Measurements from ENCODE around the gene RAB40B.

The RAB40B gene

DNA sequence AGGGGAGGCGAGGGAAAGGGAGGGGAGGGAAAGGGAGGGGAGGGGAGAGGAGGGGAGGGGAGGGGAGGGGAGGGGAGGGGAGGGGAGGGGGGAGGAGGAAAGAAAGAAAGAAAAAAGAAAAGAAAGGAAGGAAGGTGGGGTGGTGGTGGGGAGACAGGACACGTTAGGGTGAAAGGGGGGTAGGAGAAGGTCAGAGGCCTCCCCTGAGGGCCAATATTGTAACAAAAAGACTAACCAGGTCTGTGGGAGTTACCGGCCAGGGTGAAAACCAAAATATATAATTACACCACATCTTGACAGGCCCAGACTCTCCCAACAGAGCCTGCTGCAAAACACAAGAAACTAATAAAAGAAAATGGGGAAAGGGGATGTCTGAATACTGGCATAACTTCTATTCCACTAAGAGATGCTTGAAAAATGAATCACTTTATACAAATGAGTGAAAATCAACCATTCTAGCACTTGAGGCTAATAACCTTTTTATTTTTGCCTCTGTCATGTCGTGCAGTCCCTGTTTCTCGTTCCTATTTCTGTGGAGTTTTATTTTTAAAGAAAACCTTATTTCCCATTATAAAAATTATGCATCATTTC is 60.2 kb downstream of the RAB40B start:
- no peak overlapping the region for H2AK5ac ChIP-seq (ENCODE audit: low read depth, low read length)
- no peak overlapping the region for H2AFZ ChIP-seq (ENCODE audit: low read length)
- peaks cover 25 to 88% of the 10 kb centered on the region in 2 donors for H3K36me3 ChIP-seq (replicated peaks in 1 of 2; ENCODE audit: control insufficient read depth in 2 of 2, insufficient read depth in 2 of 2, low read length in 2 of 2)
- no peak overlapping the region for H2BK12ac ChIP-seq (ENCODE audit: low read length)
- no peak overlapping the region for H4K91ac ChIP-seq (ENCODE audit: low read depth, low read length, poor library complexity)
- H3K9me3 ChIP-seq (replicated peaks in 1 of 2; ENCODE audit: control insufficient read depth in 2 of 2, insufficient read depth in 1 of 2, low read depth in 1 of 2, low read length in 2 of 2): peaks cover 0 to 10% of the 10 kb centered on the region in 2 donors
- no peak overlapping the region for H2BK5ac ChIP-seq (ENCODE audit: low read length)
- H3K14ac ChIP-seq (ENCODE audit: low read length): no peak overlapping the region
- no peak overlapping the region for H3K18ac ChIP-seq (ENCODE audit: low read length)
- H3K27me3 ChIP-seq (ENCODE audit: control insufficient read depth in 3 of 3, insufficient read depth in 3 of 3, low read depth in 1 of 3, low read length in 3 of 3): no peaks in the 10 kb centered on the region
- H2BK120ac ChIP-seq (ENCODE audit: low read depth, low read length): no peak overlapping the region
- no peak overlapping the region for H4K8ac ChIP-seq (ENCODE audit: low read depth, low read length)
- no peak overlapping the region for H3K4me2 ChIP-seq (ENCODE audit: insufficient read depth, low read length, poor library complexity, severe bottlenecking)
- DNase-seq (ENCODE audit: low spot score): no peak
- no peak overlapping the region for H3K23ac ChIP-seq (ENCODE audit: low read depth, low read length, poor library complexity)
- H3K27ac ChIP-seq (replicated peaks; ENCODE audit: low read length): no peak overlapping the region
- no peaks in the 10 kb centered on the region for H3K4me1 ChIP-seq (ENCODE audit: control insufficient read depth in 2 of 2, insufficient read depth in 1 of 2, low read depth in 1 of 2, low read length in 2 of 2)
- WGBS, 2 donors (ENCODE audit: extremely low coverage in 2 of 2, insufficient read length in 2 of 2, insufficient replicate concordance in 1 of 2): 100% methylated on average over 1 of the region's 5 CpGs; no CpG with 5 or more reads in 1 of the 2 donors
- no peak overlapping the region for H3K4me3 ChIP-seq (ENCODE audit: low read length in 2 of 2)
- H3K79me1 ChIP-seq (ENCODE audit: low read depth, low read length): peaks cover 12% of the 10 kb centered on the region
- no peak overlapping the region for H3K9ac ChIP-seq (ENCODE audit: low read depth, low read length, poor library complexity)
- no peak overlapping the region for H2BK15ac ChIP-seq (ENCODE audit: low read length)
- H3K4ac ChIP-seq (ENCODE audit: low read length): no peak overlapping the region

DNA sequence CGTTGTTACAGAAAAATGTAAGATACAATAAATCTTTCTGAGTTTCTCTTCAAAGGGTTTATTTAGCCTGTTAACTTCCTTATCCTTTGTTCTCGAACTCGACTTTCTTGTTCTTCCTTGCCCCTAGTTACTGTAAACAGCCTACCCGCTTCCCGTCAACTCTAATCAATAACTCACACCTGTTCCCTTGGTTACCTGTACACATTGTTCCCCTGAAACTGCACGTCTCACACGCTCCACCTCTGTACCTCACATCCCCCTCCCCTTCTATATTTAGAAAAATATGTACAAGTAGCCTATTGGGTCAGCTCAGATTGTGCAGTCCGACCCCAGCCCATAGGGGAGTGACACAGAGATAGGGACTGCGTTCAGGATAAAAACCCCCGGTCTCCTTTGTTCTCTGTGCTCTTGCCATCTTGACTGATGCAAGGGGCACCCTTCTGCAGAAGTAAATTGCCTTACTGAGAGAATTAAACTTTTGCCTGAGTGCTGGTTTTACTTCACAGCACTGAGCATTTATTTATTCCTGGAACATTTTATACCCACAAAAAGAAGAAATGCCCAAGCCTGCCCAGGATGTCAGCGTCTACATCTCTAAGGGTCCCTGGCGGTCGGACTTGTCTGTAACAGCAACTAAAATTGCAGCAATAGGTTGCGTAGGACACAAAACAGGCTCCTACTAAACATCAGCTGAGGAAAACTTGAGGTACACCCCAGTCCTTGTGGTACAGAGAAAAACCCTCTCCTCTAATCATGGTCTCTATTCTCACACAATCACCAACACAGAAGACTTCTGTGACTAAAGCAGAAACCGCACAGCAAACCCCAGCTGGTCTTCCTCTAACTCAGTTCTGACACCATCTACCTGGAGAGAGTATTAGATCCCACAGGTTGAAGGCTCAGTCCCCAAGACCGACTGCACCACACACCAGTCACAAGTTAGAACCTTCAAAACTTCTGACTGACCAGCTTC is 61.6 kb downstream of the RAB40B start:
- Histone ChIP-seq H2BK5ac (ENCODE audit: low read length) (peak overlapping the region; percentile 46), H3K9me3 (replicated peaks in 1 of 2; ENCODE audit: control insufficient read depth in 2 of 2, insufficient read depth in 1 of 2, low read depth in 1 of 2, low read length in 2 of 2) (peaks cover 0 to 10% of the 10 kb centered on the region in 2 donors), H3K36me3 (replicated peaks in 1 of 2; ENCODE audit: control insufficient read depth in 2 of 2, insufficient read depth in 2 of 2, low read length in 2 of 2) (peaks cover 20 to 89% of the 10 kb centered on the region in 2 donors), H2BK120ac (ENCODE audit: low read depth, low read length) (no peak overlapping the region), H4K8ac (ENCODE audit: low read depth, low read length) (no peak overlapping the region), H2AFZ (ENCODE audit: low read length) (no peak overlapping the region), H3K27me3 (ENCODE audit: control insufficient read depth in 3 of 3, insufficient read depth in 3 of 3, low read depth in 1 of 3, low read length in 3 of 3) (no peaks in the 10 kb centered on the region), H3K4me2 (ENCODE audit: insufficient read depth, low read length, poor library complexity, severe bottlenecking) (no peak overlapping the region), H3K9ac (ENCODE audit: low read depth, low read length, poor library complexity) (no peak overlapping the region), H3K4ac (ENCODE audit: low read length) (no peak overlapping the region), H3K4me1 (ENCODE audit: control insufficient read depth in 2 of 2, insufficient read depth in 1 of 2, low read depth in 1 of 2, low read length in 2 of 2) (no peaks in the 10 kb centered on the region), H3K23ac (ENCODE audit: low read depth, low read length, poor library complexity) (no peak overlapping the region), H3K4me3 (ENCODE audit: low read length in 2 of 2) (no peak overlapping the region), H2BK12ac (ENCODE audit: low read length) (no peak overlapping the region), H3K79me1 (ENCODE audit: low read depth, low read length) (peaks cover 12% of the 10 kb centered on the region), H4K91ac (ENCODE audit: low read depth, low read length, poor library complexity) (no peak overlapping the region), H3K14ac (ENCODE audit: low read length) (no peak overlapping the region), H2AK5ac (ENCODE audit: low read depth, low read length) (no peak overlapping the region), H3K27ac (replicated peaks; ENCODE audit: low read length) (no peak overlapping the region), H3K18ac (ENCODE audit: low read length) (no peak overlapping the region), H2BK15ac (ENCODE audit: low read length) (no peak overlapping the region)
- 100% methylated on average over 1 of the region's 16 CpGs; no CpG with 5 or more reads in 1 of the 2 donors for WGBS, 2 donors (ENCODE audit: extremely low coverage in 2 of 2, insufficient read length in 2 of 2, insufficient replicate concordance in 1 of 2)
- DNase-seq (ENCODE audit: low spot score): no peak

DNA sequence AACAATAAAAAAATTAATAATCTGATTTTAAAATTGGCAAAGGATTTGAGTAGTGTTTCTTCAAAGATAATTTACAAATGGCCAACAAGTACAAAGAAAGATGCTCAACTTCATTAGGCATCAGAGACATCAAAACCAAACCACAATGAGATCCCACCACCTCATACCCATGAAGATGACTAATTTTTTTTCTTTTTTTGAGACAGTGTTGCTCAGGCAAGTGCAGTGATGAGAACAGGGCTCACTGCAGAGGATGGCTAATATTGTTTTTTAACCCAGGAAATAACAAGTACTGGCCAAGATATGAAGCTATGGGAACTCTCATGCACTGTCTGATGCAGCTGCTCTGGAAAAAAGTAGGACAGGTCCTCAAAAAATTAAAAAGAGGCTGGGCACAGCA is 65.2 kb downstream of the RAB40B start:
- H2AK5ac ChIP-seq (ENCODE audit: low read depth, low read length): no peak overlapping the region
- DNase-seq (ENCODE audit: low spot score): no peak
- H3K4me1 ChIP-seq (ENCODE audit: control insufficient read depth in 2 of 2, insufficient read depth in 1 of 2, low read depth in 1 of 2, low read length in 2 of 2): no peaks in the 10 kb centered on the region
- H3K4me2 ChIP-seq (ENCODE audit: insufficient read depth, low read length, poor library complexity, severe bottlenecking): no peak overlapping the region
- H3K23ac ChIP-seq (ENCODE audit: low read depth, low read length, poor library complexity): no peak overlapping the region
- no peak overlapping the region for H4K8ac ChIP-seq (ENCODE audit: low read depth, low read length)
- H4K91ac ChIP-seq (ENCODE audit: low read depth, low read length, poor library complexity): no peak overlapping the region
- peaks cover 13 to 84% of the 10 kb centered on the region in 2 donors for H3K36me3 ChIP-seq (replicated peaks in 1 of 2; ENCODE audit: control insufficient read depth in 2 of 2, insufficient read depth in 2 of 2, low read length in 2 of 2)
- H3K9ac ChIP-seq (ENCODE audit: low read depth, low read length, poor library complexity): no peak overlapping the region
- no peak overlapping the region for H2BK15ac ChIP-seq (ENCODE audit: low read length)
- H3K18ac ChIP-seq (ENCODE audit: low read length): no peak overlapping the region
- H2BK120ac ChIP-seq (ENCODE audit: low read depth, low read length): no peak overlapping the region
- peaks cover 0 to 10% of the 10 kb centered on the region in 2 donors for H3K9me3 ChIP-seq (replicated peaks in 1 of 2; ENCODE audit: control insufficient read depth in 2 of 2, insufficient read depth in 1 of 2, low read depth in 1 of 2, low read length in 2 of 2)
- no peak overlapping the region for H3K14ac ChIP-seq (ENCODE audit: low read length)
- no peak overlapping the region for H2AFZ ChIP-seq (ENCODE audit: low read length)
- no peak overlapping the region for H3K4me3 ChIP-seq (ENCODE audit: low read length in 2 of 2)
- no peaks in the 10 kb centered on the region for H3K27me3 ChIP-seq (ENCODE audit: control insufficient read depth in 3 of 3, insufficient read depth in 3 of 3, low read depth in 1 of 3, low read length in 3 of 3)
- H3K79me1 ChIP-seq (ENCODE audit: low read depth, low read length): peaks cover 7% of the 10 kb centered on the region
- H3K27ac ChIP-seq (replicated peaks; ENCODE audit: low read length): no peak overlapping the region
- H2BK12ac ChIP-seq (ENCODE audit: low read length): no peak overlapping the region
- no peak overlapping the region for H2BK5ac ChIP-seq (ENCODE audit: low read length)
- no peak overlapping the region for H3K4ac ChIP-seq (ENCODE audit: low read length)

DNA sequence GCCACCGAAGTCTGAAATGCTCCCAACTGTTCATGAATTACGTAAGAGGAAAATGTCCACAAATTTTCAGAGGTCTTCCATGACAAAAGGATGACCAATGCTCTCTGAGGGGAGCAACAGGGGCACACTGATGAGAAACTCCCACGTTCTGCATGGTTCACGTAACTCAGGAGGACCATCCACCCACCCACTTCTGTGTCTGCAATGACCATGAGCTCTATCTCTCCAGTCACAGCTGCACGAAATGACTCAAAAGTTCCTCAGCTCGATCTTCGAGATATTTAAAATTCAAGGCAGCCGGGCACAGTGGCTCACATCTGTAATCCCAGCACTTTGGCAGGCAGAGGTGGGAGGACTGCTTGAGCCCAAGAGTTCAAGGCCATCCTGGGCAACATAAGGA is 66.0 kb downstream of the RAB40B start:
- Histone ChIP-seq H3K4me1 (ENCODE audit: control insufficient read depth in 2 of 2, insufficient read depth in 1 of 2, low read depth in 1 of 2, low read length in 2 of 2) (no peaks in the 10 kb centered on the region), H3K4ac (ENCODE audit: low read length) (no peak overlapping the region)

More for the DNA sequence above, 66.0 kb downstream of the RAB40B start:
- Histone ChIP-seq H4K91ac (ENCODE audit: low read depth, low read length, poor library complexity) (no peak overlapping the region), H2AFZ (ENCODE audit: low read length) (no peak overlapping the region), H3K4me2 (ENCODE audit: insufficient read depth, low read length, poor library complexity, severe bottlenecking) (no peak overlapping the region), H2BK15ac (ENCODE audit: low read length) (no peak overlapping the region), H3K9me3 (replicated peaks in 1 of 2; ENCODE audit: control insufficient read depth in 2 of 2, insufficient read depth in 1 of 2, low read depth in 1 of 2, low read length in 2 of 2) (peaks cover 0 to 6% of the 10 kb centered on the region in 2 donors), H3K9ac (ENCODE audit: low read depth, low read length, poor library complexity) (no peak overlapping the region), H2AK5ac (ENCODE audit: low read depth, low read length) (no peak overlapping the region), H3K18ac (ENCODE audit: low read length) (no peak overlapping the region), H2BK120ac (ENCODE audit: low read depth, low read length) (no peak overlapping the region), H3K4me3 (ENCODE audit: low read length in 2 of 2) (no peak overlapping the region), H3K14ac (ENCODE audit: low read length) (no peak overlapping the region), H2BK12ac (ENCODE audit: low read length) (no peak overlapping the region), H3K79me1 (ENCODE audit: low read depth, low read length) (peaks cover 7% of the 10 kb centered on the region), H3K27me3 (ENCODE audit: control insufficient read depth in 3 of 3, insufficient read depth in 3 of 3, low read depth in 1 of 3, low read length in 3 of 3) (no peaks in the 10 kb centered on the region), H2BK5ac (ENCODE audit: low read length) (no peak overlapping the region), H3K27ac (replicated peaks; ENCODE audit: low read length) (no peak overlapping the region), H3K36me3 (replicated peaks in 1 of 2; ENCODE audit: control insufficient read depth in 2 of 2, insufficient read depth in 2 of 2, low read length in 2 of 2) (peaks cover 18 to 85% of the 10 kb centered on the region in 2 donors), H4K8ac (ENCODE audit: low read depth, low read length) (no peak overlapping the region), H3K23ac (ENCODE audit: low read depth, low read length, poor library complexity) (no peak overlapping the region)
- WGBS, 2 donors (ENCODE audit: extremely low coverage in 2 of 2, insufficient read length in 2 of 2, insufficient replicate concordance in 1 of 2): no CpG with 5 or more reads among the region's 8 CpGs
- no peak for DNase-seq (ENCODE audit: low spot score)

Measured in neuronal stem cell (in vitro differentiated cells).